GM18517 (cell line): ENCODE results near the gene STAC3.
A peak's percentile ranks its signal among the peaks of the same experiment; 100 is the strongest.

Source experiments
- ATAC-seq: cut with Tn5 transposase; IDR thresholded peaks from one replicate; pipeline ENCODE4 v1.9.1; 2021; ENCODE audit warnings: mild to moderate bottlenecking, moderate library complexity; ENCODE audit not compliant: unreplicated experiment

Gene STAC3

DNA sequence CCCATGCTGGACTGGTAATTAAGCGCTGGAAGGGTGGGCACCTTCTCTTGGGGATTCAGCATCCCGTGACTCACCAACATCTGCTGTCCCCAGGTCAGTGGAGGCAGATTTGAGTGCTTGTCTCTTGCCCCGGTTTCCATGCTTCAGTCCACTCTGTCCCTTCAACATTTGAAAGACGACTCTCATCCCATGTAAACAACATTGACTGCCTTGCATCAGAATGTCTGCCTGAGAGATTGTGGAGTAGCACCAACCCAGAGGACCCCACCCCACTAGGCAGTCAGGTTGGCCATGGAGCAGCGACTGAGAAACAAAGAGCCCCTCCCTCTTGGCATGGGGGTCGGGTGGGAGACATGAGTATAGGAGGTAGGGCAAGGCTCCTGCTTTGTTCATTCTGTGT lies 4.9 kb upstream of the STAC3 start:
- ATAC-seq = no peak

DNA sequence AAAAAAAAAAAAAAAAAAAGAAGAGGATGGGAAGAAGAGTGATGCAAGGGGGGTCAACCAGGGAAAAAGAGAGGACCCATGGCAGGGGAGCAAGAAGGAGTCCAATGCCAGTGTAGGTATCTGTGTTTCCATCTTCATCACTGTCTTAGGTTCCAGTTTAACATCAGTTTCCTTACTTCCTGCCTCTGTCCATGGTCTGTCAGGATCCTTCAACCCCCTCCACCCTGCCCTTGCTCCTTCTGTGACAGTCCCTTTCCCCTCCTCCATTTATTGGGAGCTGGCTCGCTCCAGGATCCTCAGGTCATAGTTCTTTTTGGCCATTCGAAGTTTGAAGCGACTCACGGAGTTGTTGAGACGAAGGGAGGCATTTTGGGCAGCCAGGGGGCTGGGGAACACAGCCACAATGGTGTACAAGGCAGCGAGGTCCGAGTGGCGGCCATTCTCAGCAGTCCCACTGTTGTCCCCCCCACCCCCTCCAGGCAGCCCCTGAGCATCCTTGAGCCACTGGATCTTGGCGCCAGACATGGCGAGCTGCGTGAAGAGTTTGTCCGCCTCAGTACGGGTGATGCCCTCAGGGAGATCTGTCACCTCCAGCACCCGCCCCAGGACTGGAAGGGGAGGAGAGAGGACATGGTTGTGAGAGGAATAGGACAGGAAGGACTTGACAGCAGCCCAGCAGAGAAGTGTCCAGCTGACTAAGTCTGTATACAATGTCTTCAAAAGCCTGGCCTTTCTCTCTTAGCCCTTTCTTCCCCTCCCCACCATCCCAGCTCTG lies 3.7 kb upstream of the STAC3 start:
- ATAC-seq = no peak

DNA sequence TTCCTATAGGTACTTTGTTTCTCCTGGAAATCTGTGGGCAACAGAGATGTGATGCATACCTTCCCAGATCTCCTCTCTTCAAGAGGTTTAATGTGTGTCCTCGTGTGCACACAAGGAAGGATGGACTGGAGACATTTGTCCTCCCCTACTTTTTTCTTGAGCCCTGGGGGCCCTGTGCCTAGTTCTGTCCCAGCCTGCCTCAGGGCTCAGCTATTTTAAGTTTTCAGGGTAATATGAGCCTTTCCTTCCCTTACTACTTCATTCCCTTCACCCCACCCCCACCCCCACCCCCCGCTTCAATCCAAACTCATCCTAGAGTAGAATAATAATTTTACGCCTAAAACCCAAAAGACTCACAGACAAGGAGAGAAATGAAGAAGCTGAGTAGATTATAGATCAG lies 446 bp downstream of the STAC3 start:
- ATAC-seq = no peak

DNA sequence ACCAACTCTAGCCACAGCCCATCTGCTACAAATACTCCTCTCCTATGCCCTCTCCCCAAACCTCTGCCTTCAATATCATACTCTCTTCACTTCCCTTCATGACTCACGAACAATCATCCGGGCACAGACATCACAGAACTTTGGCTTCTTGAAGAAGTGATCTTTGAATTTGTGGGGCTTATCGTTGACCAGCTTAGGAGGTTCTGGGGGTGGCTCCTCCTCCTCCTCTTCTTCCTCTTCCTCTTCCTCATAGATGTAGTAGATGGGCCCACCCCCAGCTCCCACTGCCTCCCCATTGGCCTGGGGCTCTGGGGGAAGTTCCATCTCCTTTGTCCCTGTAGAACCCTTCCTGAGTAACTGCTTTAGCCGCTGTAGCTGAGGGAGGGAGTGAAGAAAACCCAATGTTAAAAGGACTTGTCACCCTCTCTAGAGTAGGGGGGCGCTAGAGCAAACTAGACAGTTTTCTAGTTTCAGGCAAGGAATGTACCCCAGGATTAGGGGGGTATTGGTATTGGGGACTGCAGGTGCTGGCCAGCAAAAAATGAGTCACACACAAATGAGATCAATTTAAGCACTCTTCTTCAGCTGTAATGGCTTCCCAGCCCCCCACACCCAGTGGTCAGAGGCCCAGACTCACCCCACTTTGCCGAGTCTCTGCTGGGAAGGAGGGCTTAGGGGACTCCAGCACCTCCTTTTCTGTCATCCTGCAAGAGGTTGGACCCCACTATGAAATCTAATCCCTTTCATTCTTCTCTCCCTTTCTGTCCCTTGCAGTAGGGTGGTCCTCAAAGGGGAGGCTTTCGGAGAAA lies 1.8 kb downstream of the STAC3 start:
- no peak for ATAC-seq

DNA sequence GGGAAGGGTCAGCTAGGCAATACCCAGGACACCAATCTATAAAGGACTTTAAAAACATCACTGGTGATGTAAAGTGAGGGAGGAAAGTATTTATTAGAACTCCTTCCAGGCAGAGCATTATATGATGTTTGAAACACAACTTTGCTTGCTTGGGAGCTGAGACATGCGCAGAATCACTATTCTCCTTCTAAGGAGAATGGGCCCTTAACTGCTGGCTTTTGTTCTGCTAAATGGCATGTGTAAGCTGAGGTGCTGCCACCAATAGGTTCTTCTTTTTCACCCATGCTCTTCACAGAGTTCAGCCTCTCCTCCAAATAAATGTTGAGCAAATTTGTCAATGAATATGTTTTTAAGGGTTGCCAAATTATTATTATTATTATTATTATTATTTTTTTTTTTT lies 3.9 kb downstream of the STAC3 start:
- no peak for ATAC-seq

DNA sequence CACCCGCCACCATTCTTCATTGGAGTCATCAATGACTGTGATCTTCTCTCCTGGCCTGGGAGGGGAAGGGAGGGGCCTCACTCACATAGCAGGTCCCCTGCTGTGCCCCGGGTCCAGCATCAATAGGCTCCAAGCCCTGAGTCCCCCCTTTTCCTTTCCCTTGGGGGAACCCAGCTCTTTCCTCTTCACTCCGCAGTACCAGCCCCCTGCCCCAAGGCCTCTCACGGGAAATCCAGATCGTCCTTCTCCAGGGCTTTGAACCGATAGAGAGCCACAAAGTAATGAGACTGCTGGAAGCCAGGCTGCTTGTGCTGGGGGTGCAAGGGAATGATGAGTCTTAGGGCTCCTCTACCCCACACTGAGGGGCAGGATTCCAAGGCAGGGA lies 6.7 kb downstream of the STAC3 start:
- ATAC-seq = no peak

DNA sequence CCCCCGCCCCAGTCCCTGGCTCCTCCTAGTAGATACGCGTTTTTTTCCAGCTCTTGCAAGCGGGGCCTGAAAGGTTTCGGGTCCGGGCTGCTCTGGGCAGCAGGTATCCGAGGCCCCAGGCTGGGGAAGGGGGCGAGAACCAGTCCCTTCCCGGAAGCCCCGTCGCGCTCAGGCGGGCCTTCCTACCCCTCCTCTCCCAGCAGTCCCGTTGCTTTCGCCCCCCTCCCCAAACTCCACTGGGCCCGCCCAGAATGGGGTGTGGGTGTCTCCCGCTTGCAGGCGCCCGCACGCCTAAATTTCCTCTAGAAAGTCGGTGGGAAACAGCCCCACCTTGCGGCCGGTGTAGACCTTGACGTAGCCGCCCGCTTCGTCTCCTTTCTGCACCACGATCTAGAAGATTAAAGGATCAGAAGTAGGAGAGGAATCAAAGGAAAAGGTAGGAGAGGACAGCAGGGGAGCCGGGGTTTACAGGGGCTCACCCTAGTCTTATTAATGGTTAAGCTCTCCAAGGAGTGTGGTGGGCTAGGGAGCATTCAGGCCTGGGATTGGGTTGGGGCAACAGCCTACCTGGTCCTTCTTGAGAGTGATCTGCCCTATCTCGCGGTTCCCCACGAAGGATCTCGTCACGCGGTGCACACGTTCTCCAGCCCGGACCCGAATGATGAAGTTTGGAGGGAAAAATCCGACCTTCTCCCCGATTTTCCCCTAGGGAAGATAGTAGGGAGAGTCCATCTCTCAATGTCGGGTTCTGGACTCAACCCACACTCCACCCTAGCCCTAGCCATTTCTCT lies 7.3 kb downstream of the STAC3 start:
- ATAC-seq = no peak

DNA sequence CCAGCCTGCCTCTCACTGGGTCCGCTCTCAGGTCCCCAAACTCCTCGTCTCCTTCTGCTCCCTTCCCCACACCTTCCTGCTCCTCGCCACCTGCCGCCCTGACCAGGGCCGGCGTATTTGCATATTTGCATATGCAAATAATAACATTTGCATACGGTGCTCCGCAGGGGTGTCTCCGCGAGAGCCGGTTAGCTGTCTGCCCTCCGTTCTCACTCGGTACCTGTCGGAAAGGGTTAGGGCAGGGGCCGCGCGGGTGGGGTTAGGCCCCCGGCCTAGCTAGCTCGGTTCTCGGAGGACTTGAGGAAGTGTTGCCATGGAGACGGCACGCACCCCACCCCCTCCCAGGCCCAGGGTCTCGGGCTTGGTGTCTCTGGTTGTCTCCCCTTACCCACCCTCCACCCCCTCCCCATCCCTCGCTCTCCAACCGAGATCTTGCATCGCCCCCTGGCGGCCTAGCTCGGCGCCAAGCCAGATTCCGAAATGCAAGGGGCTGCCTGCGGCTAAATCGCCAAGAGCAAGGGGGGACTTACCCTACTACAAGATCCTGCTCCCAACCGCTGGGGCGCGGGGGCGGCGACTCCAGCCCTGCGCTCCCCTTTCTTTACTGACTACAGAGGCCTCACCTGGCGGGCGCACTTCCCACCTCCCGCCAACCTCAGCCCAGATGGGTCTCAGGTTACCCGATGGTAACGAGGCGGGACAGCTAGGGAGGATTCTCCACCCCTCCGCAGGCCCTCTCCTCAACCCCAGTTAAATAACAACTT lies 8.1 kb downstream of the STAC3 start:
- ATAC-seq = no peak

DNA sequence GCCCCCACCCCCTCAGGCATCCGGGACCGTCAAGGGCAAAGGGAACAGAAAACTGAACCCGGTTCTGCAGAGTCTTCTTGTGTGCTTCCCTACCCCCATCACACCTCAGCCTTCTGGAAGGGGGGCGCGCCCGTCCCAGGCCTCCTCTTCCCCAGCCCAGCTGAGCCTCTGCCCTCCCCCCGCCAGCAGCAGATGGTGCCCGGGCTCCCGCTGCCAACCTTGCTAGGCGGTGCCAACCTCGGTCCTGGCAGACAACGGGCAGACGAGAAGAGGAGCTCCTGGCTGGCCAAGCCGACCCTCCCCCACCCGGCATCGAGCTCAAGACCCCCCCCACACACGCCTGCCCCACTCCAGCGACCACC lies 8.7 kb downstream of the STAC3 start:
- ATAC-seq = no peak

DNA sequence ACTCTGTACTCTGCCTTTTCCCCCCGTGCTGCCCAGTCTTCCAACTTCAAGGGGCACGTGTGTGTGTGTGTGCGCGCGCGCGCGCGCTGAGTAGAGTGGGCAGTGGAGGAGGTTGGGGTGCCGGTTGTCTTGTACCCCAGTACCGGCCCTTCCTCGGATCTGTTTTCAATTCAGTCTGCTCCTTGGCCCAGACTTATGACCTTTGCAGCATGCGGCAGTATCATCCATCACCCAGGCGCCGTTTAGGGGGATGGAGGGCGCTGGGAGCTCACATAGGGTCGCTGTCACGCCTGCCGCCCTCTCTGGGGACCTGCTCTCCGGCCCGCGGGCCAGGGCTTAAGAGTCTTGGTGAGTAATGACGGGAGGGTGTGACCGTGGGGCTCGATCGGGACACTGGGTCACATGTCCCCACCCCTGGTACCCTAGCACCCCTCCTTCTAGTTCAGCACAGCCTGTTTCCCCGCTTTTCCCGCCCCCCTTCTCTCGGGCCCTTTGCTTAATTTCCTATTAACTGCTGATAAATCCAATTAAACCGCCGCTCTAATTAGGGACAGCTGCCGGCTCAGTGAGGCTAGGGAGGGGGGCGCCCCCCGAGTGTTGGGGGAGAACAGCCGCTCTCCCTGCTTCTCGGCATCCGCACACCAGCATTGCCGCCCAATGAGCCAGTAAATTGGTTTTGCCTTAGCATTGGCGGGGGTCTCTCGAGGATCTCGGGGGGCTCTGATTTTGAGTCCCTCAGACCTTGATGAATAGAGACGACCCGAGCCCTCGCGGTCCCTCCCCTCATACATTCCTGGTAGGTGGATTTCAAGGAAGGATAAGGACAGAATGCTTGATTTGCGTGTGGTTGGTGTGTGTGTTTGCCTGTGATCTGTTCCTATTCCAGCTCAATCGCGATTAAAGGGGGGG lies 9.3 kb downstream of the STAC3 start:
- no peak for ATAC-seq

DNA sequence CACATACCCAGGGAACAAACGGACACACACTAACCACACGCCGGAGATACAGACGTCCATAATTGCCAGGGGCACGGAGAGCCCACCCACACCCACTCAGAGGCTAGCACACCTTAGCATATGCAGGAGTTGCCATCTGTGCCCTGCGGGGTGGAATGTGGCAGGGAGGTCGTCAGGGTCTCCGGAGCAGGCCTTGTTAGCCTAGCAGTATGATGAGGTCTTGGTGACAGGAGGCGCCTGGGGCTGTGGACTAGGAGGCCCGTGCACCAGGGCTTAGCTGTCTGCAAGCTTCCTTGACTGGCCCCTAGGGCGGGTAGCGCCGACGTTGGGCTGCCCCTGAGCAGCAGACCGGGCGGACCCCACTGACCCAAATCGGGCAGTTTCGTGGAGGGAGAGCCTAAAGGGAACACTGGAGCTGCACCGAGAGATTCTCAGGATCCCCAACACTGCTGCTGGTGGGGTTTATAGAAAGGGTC lies 10.0 kb downstream of the STAC3 start:
- no peak for ATAC-seq

DNA sequence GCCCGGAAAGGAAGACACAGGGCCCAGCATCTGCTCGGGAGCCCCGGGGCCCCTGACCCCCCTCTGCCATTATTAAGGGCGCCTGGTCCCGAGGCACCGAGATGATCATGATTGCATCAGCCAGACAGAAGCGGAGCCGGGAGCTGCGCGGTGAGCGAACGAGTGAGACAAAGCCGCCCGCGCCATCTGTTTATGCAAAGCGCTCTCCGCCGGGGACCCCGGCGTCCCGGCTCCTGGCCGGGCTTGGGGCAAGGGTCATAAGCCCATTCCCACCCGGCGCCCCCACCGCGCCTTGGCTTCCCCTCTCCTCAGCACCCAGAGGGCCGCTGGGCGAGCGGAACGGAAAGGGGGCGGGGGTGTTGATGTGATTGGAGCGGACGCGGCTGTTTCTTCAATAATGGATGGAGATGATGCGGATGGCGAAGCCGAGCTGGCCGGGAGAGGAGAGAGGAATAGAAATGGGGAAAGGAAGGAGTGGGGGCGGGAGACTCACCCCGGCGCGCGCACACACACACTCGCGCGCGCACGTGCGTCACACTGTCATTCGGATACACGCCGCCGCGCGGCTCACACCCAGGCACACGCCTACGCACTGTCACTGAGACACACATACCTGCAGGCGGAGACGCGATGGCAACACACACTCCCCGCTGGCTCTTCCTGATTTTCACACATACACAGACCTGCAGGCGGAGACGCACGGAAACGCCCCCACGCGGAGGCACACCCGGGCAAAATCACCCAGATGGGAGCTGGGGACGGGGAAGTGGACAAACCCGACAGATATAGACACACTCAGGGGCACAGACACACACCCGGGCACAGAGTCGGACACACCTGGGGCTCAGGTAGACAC lies 10.7 kb downstream of the STAC3 start:
- no peak for ATAC-seq

DNA sequence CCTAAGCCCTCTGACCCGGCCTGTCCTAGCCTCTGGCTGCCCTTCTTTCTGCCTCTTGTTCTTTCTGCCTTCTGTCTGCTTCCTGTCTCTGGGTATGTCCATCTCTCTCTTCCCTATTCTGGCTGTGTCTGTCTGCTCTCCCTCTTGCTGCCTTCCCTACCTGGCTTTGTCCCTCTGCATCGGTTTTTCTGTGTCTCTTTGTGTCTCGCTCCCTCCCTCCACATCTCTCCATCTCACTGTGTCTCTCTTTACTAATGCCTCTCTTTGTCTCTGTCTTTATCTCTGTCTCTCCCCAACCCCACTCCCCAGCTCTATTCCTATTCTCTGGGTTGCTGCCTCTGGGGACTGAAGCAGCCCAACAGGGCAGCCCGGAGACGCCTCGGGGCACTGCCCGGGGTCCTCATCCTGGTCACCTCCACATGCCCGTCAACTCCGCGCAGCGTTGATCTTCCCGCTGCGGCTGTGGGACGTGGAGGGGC lies 11.4 kb downstream of the STAC3 start:
- no peak for ATAC-seq

DNA sequence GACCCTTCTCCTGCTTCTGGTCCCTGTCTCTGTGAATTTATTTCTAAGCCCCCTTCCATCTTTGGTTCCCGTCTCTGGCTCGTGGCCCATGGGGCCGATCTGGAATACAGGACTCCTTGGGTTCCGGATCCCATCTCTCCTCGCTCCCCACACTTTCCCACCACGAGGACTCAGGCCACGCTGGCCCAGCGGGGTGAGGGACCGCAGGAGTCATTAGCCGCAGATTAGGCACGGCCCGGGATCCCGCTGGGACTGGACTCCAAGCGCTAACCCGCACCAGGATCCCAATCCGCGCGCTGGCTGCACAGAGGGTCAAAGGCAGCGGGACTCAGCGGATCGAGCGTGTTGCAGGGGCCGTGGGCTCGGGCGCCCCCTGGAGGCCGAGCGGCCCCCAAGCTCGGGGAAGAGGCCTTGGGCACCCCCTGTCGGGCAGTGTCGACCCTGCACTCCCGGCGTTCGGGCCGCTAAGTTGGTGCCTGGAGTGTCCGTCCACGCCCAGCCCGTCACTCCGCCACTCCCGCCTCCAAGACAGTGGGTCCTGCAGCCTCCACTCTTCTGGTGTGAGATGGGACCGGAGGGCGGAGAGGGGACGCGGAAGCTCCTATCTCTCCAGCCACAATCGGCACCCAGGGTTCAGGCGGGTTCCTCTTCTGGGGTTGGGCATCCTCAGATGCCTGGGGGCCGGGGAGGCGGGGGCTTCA lies 12.0 kb downstream of the STAC3 start:
- peak; percentile 48 for ATAC-seq

DNA sequence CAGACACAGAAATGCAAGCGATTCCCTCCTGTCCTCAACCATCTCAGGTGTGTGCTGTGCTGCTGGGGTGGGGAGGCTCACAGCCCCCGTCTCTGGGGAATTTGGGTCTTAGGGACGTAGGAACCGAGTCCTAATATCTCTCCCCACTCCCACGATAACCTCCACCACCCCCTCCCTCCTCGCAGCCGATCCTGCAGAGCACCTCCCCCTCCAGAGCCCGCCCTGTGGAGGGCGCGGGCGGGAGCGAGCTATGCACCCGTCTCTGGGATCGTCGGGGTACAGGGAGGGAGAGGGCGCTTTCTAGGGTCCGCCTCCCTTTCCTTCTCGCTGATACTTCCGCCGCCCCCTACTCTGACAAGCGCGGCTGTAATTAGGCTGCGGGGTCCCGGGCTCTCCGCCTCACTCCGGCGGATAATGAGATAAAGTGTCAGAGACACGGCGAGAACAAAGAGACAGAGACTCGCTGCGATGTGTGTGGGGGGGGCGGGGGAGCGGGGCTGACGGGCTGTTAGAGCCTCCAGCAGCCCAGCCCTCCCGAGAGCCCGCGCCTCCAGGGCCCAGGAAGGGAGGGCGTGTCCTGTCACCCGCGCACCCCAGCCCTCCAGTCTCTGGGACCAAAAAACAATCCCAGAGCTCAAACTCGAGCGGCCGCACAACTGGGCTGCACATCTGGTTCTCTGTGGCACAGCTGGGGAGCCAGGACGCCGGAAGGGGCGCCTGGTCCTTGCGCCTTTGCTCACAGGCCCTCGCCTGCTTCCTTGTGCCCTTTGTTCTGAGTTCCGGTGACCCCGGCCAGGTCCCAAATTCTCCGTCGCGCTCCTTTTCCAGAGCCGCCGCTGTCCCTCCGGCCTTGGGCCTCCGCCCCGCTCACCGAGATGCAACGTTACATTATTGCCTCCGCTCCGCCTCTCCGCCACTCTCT lies 12.8 kb downstream of the STAC3 start:
- ATAC-seq = no peak

DNA sequence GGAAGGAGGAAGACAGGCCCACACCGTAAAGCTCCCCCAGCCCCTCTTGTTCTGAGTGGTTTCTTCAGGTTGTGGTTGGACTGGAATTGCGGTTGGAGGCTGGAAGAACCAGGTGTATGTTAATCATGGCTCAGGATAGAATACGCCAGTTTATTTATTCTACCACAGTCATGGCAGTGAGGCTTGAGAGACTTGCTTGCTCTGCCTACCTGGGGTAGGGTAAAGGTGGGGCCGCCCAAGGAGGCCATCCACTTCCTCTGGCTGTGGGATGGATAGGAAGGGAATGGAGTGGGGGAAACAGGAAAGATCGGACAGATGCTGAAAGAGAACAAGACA lies 13.4 kb downstream of the STAC3 start:
- ATAC-seq = no peak

DNA sequence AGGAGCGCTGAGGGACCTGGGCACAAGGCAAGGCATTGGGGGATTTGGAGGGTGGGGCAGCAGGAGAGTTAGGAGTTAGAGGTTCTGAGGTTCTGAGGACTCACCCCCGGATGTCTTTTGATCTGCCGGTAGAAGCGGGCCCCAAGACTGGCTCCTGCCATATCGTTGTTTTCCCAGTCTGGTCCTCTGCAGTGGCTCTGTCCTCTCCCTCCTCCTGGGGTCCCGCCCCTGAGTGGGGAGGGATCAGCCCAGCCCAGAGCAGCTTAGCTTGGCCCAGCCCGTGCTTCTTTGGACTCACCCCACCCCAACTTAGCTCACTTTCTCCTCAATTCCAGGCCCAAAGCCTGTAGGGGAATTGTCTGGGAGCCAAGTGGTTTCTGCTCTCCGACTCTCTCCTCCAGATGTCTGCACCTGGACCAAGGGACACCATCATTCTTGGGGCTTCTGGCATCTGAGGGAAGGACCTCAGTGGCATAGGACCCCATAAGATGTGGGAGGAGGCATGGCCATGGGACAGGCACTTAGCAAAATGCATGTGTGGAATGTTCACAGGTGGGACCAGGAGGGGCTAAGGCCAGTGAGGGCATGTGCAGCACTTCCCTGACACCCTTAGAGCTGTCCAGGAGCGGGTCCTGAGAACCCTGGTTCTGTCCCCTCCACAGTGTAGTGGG lies 13.9 kb downstream of the STAC3 start:
- no peak for ATAC-seq
